ENCODE results near the gene CENPS. TPM values are rescaled to one million over a fixed set of nuclear protein-coding genes. Genes with fewer than 3 reads are reported as not detected.

The CENPS gene
- total and polyA plus RNA-seq, 9 of the 15 experiments (the other 6 are each of a cell fraction or from before 2014, with no cell fraction given), result 10.2 to 36.0 (median 26.0) TPM

- no peak for FAIRE-seq
- CTCF ChIA-PET (ENCODE audit: low intra/inter-chr PET ratio), result no interaction called here
- Histone ChIP-seq H3K27ac (ENCODE audit: extremely low read depth, low read depth, low read length) (no peak overlapping the region), H3K79me2 (ENCODE audit: control insufficient read depth, insufficient read depth, low read length) (no peaks in the 10 kb centered on the region; the same call in 2 of the 3 replicates), H4K20me1 (replicated peaks; ENCODE audit: control insufficient read depth, insufficient read depth, low read length) (no peaks in the 10 kb centered on the region; the same call in 1 of the 2 replicates), H3K27me3 (ENCODE audit: control insufficient read depth in 2 of 2, insufficient read depth in 2 of 2, low read length in 2 of 2) (no peaks in the 10 kb centered on the region), H3K4me2 (ENCODE audit: insufficient read depth, low read length) (no peak overlapping the region), H3K4me3 (no peak overlapping the region), H3K4me1 (replicated peaks in 1 of 2; ENCODE audit: control insufficient read depth in 2 of 2, insufficient read depth in 2 of 2, low read length in 2 of 2) (peaks cover 0 to 3% of the 10 kb centered on the region in 2 experiments; a peak in 2 of 5 replicates), H3K36me3 (ENCODE audit: control insufficient read depth, insufficient read depth, low read length) (peaks cover 48% of the 10 kb centered on the region), H3K9ac (ENCODE audit: insufficient read depth in 1 of 2, low read depth in 2 of 2, low read length in 2 of 2) (no peak overlapping the region), H3K9me3 (replicated peaks; ENCODE audit: control insufficient read depth, insufficient read depth, low read depth, low read length) (no peaks in the 10 kb centered on the region), H3K9me1 (ENCODE audit: control insufficient read depth, insufficient read depth, low read length) (no peaks in the 10 kb centered on the region), H2AFZ (ENCODE audit: low read depth, low read length) (no peak overlapping the region)
- no peak for DNase-seq (ENCODE audit: extremely low read depth in 1 of 4, low spot score in 3 of 4)
- no TSS peak for BruUV-seq (replicated peaks)
- TF ChIP-seq ZNF384 (IDR thresholded peaks at IDR 0.05; ENCODE audit: low read depth, low read length) (0 out of 2 replicates have a peak, but pooled peaks have one; percentile 8), CEBPB (tag; IDR thresholded peaks at IDR 0.05) (no peak), GTF2A2 (tag; IDR thresholded peaks at IDR 0.05) (no peak)
- POLR2A ChIA-PET, result interaction anchor here (1.2 kb wide), 1 partner anchor 20 kb away, joined by 3 read pairs; no protein-coding TSS in a partner anchor
- intact Hi-C loops (cut with micrococcal nuclease), result loop anchor here (10.0 kb wide), 1 partner anchor 387 kb away; the partner anchor contains the start of gene UBE4B
- in situ Hi-C loops (cut with MboI), result no loop called here
- 92% methylated on average over 5 of the region's 5 CpGs for WGBS (ENCODE audit: insufficient coverage, low coverage, missing lambda C conversion rate)
- no peak; the same call in 2 of the 3 replicates for ATAC-seq
Measured at GRCh38 chr1:10421637-10422036, 8.6 kb upstream of the CENPS start.

- intact Hi-C loops (cut with micrococcal nuclease), result loop anchor here (10.0 kb wide), 1 partner anchor 389 kb away; the partner anchor contains the start of gene UBE4B
- peak in 1 of 4 experiments; percentile 28 for DNase-seq (ENCODE audit: extremely low read depth in 1 of 4, low spot score in 3 of 4)
- ChIA-PET CTCF (ENCODE audit: low intra/inter-chr PET ratio) (no interaction called here), POLR2A (interaction anchor here (0.6 to 1.5 kb wide), 4 partner anchors 9 to 68 kb away, joined by 3 to 6 read pairs (median 3); partner anchors contain the start of gene PGD)
- Histone ChIP-seq H3K79me2 (ENCODE audit: control insufficient read depth, insufficient read depth, low read length) (no peaks in the 10 kb centered on the region), H3K4me3 (no peak overlapping the region), H3K27me3 (ENCODE audit: control insufficient read depth in 2 of 2, insufficient read depth in 2 of 2, low read length in 2 of 2) (no peaks in the 10 kb centered on the region), H3K36me3 (ENCODE audit: control insufficient read depth, insufficient read depth, low read length) (peaks cover 25% of the 10 kb centered on the region; the same call in 2 of the 3 replicates), H3K4me2 (ENCODE audit: insufficient read depth, low read length) (no peak overlapping the region), H3K4me1 (replicated peaks in 1 of 2; ENCODE audit: control insufficient read depth in 2 of 2, insufficient read depth in 2 of 2, low read length in 2 of 2) (peaks cover 0 to 5% of the 10 kb centered on the region in 2 experiments; a peak in 3 of 5 replicates), H3K27ac (ENCODE audit: extremely low read depth, low read depth, low read length) (no peak overlapping the region), H3K9me1 (ENCODE audit: control insufficient read depth, insufficient read depth, low read length) (no peaks in the 10 kb centered on the region), H2AFZ (ENCODE audit: low read depth, low read length) (0 out of 2 replicates have a peak overlapping the region, but pooled peaks have one; percentile 14), H3K9me3 (replicated peaks; ENCODE audit: control insufficient read depth, insufficient read depth, low read depth, low read length) (no peaks in the 10 kb centered on the region), H3K9ac (ENCODE audit: insufficient read depth in 1 of 2, low read depth in 2 of 2, low read length in 2 of 2) (no peak overlapping the region; a peak in 1 of 4 replicates), H4K20me1 (replicated peaks; ENCODE audit: control insufficient read depth, insufficient read depth, low read length) (no peaks in the 10 kb centered on the region; the same call in 1 of the 2 replicates)
- no TSS peak for BruUV-seq (replicated peaks)
- FAIRE-seq, result no peak
- in situ Hi-C loops (cut with MboI), result no loop called here
- no peak for TF ChIP-seq ZNF217 (CRISPR knock-in tag; IDR thresholded peaks at IDR 0.05)
- 0 out of 2 replicates have a peak, but pooled peaks have one; percentile 17 for TF ChIP-seq NFIC (IDR thresholded peaks at IDR 0.05)
- no peak for TF ChIP-seq ZNF830 (CRISPR knock-in tag; IDR thresholded peaks at IDR 0.05)
- TF ChIP-seq ATF6 (CRISPR knock-in tag; IDR thresholded peaks at IDR 0.05), result no peak
- 0 out of 6 replicates have a peak, but pooled peaks of 1 of the 3 experiments have one; percentile 6 for TF ChIP-seq CTCF (IDR thresholded peaks at IDR 0.05 in 2 of 3, conservative IDR thresholded peaks at IDR 0.05 in 1 of 3; ENCODE audit: insufficient read depth in 2 of 3, low read depth in 1 of 3, low read length in 3 of 3)
- peak; percentile 43; the same call in 1 of the 2 replicates for TF ChIP-seq MAX (CRISPR knock-in tag; IDR thresholded peaks at IDR 0.05)
- peak; percentile 42 for ATAC-seq
- 50% methylated on average over 9 of the region's 9 CpGs for WGBS (ENCODE audit: insufficient coverage, low coverage, missing lambda C conversion rate)
Measured at GRCh38 chr1:10424034-10424433, 6.2 kb upstream of the CENPS start.

Data from K562 (cell line).